ENCODE results near the gene GPATCH3.

GPATCH3 gene

DNA sequence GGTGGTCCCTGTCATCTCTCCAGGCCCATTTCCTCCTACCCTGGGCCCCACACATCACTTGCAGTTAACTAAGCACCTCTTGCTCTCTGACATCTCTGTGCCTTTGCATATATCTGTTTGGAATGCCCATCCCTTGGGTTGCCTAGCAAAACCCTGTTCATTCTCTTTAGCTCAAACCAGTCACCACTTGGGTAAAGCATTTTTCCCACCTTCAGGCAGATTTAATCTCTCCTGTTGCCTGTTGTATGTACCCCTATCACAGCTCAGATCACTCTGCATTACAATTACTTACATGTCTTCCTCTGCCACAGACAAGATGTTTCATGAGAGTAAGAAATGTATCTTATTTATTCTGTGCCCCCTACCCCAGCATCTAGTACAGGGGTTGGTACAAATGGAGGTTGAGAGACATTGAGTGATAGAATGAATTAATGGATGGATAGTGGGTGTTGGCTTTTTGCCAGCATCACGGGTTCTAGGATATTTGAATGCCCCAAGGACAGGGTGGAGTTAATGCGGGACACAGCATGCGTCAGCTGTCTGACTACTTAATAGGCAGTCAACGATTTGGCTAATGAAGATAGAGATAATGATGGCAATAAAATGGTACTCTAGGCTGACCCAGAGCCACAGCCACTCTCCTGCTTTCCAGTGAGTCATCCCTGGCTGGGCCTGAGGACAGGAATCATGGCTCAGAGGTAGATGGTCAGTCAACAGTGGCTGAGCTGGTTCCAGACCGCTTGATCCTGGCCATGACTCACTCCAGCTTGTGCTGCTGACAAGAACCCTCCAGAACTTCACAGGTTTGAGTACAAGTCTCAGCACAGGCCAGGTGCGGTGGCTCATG is 7.0 kb upstream of the GPATCH3 start:
- in situ Hi-C loops (cut with MboI; ENCODE audit: low sequenced_read_pairs, unreplicated experiment): no loop called here
- DNase-seq (ENCODE audit: low spot score): no peak
- TF ChIP-seq, protein P1, sequence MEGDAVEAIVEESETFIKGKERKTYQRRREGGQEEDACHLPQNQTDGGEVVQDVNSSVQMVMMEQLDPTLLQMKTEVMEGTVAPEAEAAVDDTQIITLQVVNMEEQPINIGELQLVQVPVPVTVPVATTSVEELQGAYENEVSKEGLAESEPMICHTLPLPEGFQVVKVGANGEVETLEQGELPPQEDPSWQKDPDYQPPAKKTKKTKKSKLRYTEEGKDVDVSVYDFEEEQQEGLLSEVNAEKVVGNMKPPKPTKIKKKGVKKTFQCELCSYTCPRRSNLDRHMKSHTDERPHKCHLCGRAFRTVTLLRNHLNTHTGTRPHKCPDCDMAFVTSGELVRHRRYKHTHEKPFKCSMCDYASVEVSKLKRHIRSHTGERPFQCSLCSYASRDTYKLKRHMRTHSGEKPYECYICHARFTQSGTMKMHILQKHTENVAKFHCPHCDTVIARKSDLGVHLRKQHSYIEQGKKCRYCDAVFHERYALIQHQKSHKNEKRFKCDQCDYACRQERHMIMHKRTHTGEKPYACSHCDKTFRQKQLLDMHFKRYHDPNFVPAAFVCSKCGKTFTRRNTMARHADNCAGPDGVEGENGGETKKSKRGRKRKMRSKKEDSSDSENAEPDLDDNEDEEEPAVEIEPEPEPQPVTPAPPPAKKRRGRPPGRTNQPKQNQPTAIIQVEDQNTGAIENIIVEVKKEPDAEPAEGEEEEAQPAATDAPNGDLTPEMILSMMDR (IDR thresholded peaks at IDR 0.05; ENCODE audit: borderline replicate concordance, control extremely low read depth, extremely low read depth, insufficient read depth, missing control alignments): no peak

DNA sequence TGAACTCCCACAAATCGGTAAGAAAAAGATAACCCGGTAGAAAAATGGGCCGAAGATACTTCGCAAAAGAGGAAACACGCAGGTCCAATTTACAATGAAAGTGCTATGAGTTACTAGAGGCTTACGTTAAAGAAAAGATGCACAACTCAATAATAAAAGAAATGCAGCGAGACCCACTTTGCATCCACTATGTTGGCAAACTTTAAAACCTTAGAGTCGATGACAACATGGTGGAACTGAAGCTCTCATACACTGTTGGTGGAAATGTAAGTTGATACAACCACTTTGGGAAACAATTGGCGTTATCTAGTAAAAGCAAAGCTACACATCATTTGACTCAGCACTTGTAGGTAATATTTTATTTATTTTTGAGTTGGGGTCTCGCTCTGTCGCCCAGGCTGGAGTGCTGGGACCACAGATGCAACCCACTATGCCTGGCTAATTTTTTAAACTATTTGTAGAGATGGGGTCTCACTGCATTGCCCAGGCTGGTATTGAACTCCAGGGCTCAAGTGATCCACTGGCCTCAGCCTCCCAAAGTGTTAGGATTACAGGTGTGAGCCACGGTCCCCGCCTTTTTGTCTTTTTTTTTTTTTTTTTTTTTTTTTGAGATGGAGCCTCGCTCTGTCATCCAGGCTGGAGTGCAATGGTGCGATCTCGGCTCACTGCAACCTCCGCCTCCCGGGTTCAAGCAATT is 696 bp upstream of the GPATCH3 start:
- DNase-seq (ENCODE audit: low spot score): no peak
- in situ Hi-C loops (cut with MboI; ENCODE audit: low sequenced_read_pairs, unreplicated experiment): no loop called here
- TF ChIP-seq, protein P1 (IDR thresholded peaks at IDR 0.05; ENCODE audit: borderline replicate concordance, control extremely low read depth, extremely low read depth, insufficient read depth, missing control alignments): no peak

DNA sequence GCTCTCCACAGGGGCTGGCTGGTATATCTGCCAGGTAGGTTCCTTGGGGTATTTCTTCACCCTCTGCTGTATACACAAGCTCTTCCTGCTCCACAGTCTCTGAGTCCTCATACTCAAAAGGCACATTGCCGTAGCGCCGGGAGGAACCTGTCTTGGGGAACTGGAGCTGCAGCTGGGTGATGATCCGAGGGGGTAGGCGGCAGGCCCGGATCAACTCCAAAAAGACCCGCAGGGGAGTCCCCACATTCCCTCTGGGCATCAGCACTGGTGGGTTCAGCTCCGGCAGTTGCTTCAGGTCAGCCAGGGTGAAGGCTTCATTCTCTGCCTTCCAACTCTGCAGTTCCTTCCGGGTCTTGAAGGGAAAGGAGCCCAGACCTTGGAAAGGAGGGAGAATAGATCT is 2.9 kb downstream of the GPATCH3 start:
- no peak for DNase-seq (ENCODE audit: low spot score)
- TF ChIP-seq, protein P1 (IDR thresholded peaks at IDR 0.05; ENCODE audit: borderline replicate concordance, control extremely low read depth, extremely low read depth, insufficient read depth, missing control alignments): no peak
- in situ Hi-C loops (cut with MboI; ENCODE audit: low sequenced_read_pairs, unreplicated experiment): no loop called here

DNA sequence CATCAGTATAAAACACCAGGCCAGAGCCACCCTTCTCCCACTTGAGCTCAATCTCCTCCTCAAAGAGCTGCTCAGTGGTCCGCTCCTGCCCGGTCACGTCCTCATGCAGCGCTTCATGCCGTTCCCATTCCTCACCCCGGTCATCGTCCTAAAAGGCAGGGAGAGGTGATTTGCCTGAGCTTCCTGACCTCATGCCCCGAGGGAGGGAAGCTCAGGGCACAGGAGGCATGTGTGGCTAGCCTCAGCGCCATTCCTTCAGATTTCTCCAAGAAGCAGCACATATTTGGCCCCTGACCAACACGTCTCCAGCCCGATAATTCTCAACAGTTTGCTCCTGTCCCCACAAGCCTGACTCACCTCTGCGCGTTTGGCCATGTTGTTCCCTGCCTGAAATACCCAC is 6.0 kb downstream of the GPATCH3 start:
- TF ChIP-seq, protein P1 (IDR thresholded peaks at IDR 0.05; ENCODE audit: borderline replicate concordance, control extremely low read depth, extremely low read depth, insufficient read depth, missing control alignments): no peak
- in situ Hi-C loops (cut with MboI; ENCODE audit: low sequenced_read_pairs, unreplicated experiment): no loop called here
- DNase-seq (ENCODE audit: low spot score): no peak

DNA sequence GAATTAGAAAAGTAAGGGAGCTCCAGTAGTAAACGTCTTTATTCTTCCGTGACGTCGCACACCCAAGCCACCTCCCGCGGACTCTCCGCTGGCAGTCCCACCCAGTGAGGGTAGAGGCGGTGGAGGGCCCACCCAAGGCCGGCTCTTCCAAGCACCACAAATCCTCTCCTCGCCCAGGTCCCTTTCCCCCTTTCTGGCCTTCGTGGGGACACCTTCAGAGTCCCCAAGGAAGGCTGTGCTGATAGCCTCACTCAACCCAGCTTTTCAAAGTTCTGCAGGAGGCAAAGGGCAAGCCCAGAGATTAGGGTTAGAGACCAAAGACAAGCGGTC is 9.8 kb downstream of the GPATCH3 start:
- DNase-seq (ENCODE audit: low spot score): no peak
- in situ Hi-C loops (cut with MboI; ENCODE audit: low sequenced_read_pairs, unreplicated experiment): no loop called here
- TF ChIP-seq, protein P1 (IDR thresholded peaks at IDR 0.05; ENCODE audit: borderline replicate concordance, control extremely low read depth, extremely low read depth, insufficient read depth, missing control alignments): no peak

DNA sequence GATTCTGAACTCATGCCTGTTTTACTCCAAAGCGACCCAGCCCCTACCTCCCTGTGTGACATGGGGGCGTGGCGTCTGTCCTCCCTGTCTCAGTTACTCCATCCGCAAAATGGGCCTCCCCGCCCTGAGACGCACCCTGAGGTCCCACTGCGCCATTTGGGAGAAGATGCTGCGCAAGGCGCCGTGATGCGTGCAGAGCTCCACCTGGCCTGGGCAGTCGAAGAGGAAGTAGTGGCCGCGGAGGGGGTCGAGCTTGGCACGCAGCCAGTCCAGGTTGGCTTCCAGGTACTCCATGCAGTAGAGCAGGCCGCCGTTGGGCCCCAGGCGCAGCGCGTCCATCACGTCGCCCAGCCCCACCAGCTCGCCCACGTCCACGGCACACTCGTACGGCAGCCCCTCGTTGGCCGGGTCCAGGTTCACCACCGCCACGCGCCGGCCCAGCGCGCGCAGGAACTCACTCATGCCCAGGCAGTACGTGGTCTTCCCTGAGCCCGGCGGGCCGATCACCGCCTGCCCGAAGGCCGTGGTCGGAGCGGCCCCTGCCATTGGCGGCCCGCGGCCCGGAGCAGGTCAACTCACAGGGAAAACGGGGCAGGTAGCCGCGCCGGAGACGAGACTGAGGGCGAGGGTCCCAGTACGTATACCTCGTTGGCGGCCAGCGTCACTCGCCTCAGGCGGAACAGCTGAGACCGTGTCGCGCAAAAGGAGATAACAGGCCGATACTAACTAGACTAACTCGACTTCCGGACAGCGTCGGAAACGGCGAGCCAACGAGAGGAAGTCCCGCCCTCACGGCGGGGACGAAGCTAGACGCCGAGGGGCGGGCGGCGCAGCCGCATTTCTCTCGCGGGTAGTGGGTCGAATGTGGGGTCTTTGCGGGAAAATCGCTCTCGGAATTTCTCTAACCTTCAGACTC is 10.5 kb downstream of the GPATCH3 start, which contains the start of gene GPN2:
GPN2 (minus strand) TSS at position 733 of the 916 bp plus-strand sequence; CDS start at position 546, 187 bp downstream.
- peak; percentile 96 for DNase-seq (ENCODE audit: low spot score)
- TF ChIP-seq, protein P1 (IDR thresholded peaks at IDR 0.05; ENCODE audit: borderline replicate concordance, control extremely low read depth, extremely low read depth, insufficient read depth, missing control alignments): no peak
- in situ Hi-C loops (cut with MboI; ENCODE audit: low sequenced_read_pairs, unreplicated experiment): no loop called here
